ENCODE data around the gene TUBB1. TPM values are rescaled to one million over a fixed set of nuclear protein-coding genes. Genes with fewer than 3 reads are reported as not detected.

Gene TUBB1
- total RNA-seq, 2 donors from 2014 or later: 0.43 to 0.74 TPM

DNA sequence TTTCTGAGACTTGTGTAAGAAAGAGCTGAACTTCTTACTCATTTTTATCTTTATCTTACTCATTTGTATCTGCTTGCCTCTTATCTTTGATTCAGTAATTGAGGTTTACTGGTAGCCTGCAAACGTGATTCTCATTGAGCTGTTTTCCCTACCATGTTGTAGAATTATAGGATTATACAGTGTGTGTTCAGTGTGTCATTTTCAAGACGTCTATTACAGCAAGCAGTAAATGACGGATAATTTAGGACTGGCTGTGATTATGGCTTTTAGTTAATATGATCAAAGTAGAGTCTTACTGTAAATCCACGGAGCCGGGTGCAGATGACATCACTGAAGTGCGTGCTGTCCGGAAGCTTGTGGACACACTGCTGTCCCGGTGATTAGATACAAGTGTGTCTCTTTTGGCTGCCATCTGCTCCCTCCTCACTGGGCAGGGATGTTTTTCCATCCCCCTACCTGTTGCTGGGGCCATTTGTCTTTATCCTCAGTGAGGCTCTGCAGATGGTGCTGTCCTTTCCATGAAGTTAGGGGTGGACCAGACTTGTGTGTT lies 32.2 kb upstream of the TUBB1 start:
- peak; percentile 58 for DNase-seq (ENCODE audit: low spot score)
- intact Hi-C loops (cut with DNase I): loop anchor here in 1 of 2 donors (10.0 kb wide), 1 partner anchor 92 kb away; no protein-coding TSS in a partner anchor

DNA sequence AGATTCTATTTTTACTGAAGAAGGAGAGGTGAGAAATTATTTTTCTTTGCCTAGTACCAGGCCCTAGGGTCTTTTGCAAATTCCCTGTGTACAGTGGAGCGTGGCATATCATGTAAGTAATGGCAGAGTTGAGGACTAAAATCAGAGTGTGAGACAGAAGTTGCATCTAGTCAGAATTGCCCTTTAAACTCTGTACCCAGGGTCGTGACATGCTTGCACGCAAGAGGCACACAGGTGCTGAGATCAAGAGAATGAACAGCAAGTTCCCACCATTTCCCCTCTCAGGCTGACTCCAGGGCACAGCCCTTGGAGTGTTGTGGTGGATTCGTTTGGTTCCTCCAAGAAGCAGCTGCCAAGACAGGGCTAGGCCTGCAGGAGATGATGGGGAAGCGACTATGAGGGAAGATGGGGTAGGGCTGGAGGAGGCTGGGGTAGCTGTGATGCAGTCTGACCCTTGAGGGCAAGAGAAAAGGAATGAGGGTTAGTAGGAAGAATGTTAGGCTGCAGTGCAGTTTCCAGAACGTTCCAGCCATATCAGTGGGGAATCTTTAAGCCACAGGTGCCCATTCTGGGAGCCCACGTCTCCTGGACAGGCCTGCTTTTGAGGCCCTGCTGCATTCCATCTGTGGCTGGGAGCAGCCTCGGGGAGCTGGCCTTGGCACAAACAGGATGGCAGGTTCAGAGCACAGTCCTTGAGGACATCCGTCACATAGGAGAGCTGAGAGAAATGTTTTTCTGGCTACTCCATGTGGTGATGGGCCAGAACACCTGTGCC lies 31.3 kb upstream of the TUBB1 start:
- DNase-seq (ENCODE audit: low spot score): peak; percentile 51
- intact Hi-C loops (cut with DNase I): loop anchor here in 1 of 2 donors (10.0 kb wide), 1 partner anchor 93 kb away; no protein-coding TSS in a partner anchor

DNA sequence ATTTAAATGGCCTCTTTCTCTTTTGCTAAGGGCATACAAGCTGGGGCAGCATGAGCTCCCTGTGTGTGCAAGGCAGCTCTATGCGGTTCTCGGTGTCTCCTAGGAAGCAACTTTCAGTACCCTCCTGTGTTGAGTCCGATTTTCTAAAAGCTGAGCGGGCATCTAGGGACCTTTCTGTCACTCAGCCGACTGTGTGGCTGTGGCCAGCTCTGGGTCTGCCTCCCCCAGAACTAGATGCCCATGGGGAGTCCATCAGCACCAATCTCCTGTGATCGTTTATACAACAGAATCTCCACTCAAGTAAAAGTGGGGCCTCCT lies 30.7 kb upstream of the TUBB1 start:
- intact Hi-C loops (cut with DNase I): loop anchor here in 1 of 2 donors (10.0 kb wide), 1 partner anchor 94 kb away; no protein-coding TSS in a partner anchor
- no peak for DNase-seq (ENCODE audit: low spot score)

DNA sequence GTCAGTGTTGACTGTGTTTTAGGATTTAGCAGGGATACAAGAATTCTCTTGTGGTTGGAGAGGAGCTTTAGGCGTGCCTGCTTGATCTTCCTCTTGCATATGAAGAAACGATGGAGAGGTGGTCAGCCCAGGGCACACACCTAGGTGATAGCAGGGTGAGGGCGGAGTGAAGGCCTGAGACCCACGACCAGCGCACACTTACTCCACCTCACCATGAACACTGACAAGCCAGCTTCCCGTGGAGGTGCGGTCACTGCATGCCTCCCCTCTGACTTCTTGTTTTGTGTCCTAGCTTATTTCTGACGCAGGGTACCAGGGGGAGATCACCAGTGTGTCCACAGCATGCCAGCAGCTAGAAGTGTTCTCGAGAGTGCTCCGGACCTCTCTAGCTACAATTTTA lies 30.0 kb upstream of the TUBB1 start:
- intact Hi-C loops (cut with DNase I): loop anchor here in 1 of 2 donors (10.0 kb wide), 1 partner anchor 94 kb away; no protein-coding TSS in a partner anchor
- DNase-seq (ENCODE audit: low spot score): peak; percentile 52

DNA sequence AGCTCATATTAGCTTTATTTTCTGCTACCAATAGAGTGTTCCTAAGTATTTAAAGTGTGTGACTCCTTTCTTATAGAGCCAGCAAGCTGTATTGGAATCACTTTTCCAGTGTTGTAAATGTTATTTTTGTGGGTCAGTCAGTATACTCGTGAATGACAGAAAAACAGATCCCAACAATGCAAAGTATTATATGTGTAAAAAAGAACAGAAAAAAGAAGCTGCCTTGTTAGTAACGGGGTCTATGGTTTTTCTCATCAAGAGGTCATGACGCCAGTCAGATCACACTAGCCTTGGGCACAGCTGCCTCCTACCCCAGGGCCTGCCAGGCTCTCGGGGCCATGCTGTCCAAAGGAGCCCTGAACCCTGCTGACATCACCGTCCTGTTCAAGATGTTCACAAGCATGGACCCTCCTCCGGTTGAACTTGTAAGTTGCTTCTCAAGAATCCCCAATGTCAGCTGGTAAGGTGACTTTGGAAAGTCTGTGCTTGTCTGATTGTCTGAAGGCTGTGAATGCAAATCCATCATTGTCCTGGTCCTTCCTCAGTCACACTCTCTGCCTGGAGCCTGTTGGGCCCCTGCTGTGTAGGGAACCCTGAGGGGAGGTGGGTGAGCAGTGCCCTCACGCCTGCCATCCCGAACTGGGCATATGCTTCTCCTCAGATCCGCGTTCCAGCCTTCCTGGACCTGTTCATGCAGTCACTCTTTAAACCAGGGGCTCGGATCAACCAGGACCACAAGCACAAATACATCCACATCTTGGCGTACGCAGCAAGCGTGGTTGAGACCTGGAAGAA lies 28.4 kb upstream of the TUBB1 start:
- DNase-seq (ENCODE audit: low spot score): peak; percentile 43
- intact Hi-C loops (cut with DNase I): no loop called here

DNA sequence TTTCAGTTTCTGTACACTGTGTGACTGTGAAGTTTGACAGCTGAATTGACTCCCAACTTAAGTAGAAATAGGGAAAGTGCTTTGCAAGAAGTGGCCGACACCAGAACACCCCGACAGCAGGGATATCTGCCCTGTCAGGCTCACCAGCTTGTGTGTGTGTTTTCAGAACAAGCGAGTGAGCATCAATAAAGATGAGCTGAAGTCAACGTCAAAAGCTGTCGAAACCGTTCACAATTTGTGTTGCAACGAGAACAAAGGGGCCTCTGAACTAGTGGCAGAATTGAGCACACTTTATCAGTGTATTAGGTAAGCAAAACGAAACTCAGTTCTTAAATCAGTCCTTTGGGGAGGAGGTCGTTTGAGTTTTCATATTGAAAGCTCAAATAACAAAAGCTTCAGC lies 27.5 kb upstream of the TUBB1 start:
- intact Hi-C loops (cut with DNase I): no loop called here

DNA sequence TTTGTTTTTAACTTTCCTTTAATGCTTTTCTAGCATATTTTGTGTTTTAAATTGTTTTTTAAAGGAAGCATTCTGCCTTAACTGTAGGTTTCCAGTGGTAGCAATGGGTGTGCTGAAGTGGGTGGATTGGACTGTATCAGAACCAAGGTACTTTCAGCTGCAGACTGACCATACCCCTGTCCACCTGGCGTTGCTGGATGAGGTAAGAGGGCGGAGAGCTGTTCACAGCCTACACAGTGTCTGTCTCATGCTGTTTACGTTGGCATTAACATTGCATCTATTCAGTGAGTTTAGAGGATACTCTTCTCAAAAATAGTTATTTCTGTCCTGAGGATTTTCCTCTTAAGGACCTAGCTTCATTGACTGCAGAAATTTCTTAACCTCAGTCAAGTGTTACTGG lies 26.3 kb upstream of the TUBB1 start:
- intact Hi-C loops (cut with DNase I): no loop called here
- DNase-seq (ENCODE audit: low spot score): peak; percentile 6

More for the DNA sequence above, 27.5 kb upstream of the TUBB1 start:
- peak; percentile 38 for DNase-seq (ENCODE audit: low spot score)

DNA sequence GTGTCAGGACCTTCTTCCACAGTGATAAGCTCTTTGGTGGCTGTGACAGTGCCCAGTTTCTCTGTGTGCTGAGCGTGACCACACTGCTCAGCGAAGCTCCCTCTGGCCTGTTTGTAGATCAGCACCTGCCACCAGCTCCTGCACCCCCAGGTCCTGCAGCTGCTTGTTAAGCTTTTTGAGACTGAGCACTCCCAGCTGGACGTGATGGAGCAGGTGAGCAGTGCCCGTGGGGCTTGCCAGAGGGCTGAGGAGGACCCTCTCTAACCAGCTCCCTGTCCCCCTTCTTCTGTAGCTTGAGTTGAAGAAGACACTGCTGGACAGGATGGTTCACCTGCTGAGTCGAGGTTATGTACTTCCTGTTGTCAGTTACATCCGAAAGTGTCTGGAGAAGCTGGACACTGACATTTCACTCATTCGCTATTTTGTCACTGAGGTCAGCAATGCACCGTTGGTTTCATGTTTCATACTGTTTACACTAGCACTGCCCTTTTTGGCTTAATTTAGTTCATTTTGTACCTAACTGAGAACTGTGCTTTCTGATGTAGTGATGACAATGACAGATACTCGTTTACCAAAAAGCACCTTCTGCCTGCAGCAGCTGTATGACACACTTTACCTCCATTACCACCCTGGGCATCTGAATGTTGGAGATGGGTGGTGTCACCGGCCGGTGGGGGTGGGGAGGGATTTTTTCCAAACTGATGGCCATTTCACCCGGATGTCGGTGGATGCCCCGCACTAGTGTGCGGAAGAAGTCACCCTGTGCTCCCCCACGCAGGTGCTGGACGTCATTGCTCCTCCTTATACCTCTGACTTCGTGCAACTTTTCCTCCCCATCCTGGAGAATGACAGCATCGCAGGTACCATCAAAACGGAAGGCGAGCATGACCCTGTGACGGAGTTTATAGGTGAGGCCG lies 25.6 kb upstream of the TUBB1 start:
- intact Hi-C loops (cut with DNase I): no loop called here
- peak; percentile 12 for DNase-seq (ENCODE audit: low spot score)

DNA sequence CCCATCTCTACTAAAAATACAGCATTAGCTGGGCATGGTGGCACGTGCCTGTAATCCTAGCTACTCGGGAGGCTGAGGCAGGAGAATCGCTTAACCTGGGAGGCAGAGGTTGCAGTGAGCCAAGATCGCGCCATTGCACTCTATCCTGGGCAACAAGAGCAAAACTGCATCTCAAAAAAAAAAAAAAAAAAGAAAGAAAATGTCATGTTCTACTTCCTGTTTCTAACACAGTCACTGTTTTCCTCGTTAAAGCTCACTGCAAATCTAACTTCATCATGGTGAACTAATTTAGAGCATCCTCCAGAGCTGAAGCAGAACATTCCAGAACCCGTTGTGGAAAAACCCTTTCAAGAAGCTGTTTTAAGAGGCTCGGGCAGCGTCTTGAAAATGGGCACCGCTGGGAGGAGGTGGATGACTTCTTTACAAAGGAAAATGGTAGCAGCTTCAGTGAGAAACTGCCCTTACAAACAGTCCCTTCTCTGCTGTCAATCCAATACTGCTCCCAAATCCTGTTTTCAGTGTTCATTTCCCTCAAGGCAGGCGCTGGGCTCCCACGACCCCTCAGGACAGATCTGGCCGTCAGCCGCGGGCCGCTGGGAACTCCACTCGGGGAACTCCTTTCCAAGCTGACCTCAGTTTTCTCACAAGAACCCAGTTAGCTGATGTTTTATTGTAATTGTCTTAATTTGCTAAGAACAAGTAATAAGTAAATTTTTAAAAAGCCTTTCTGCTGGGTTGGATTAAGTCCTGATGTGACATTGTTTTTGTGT lies 24.7 kb upstream of the TUBB1 start:
- intact Hi-C loops (cut with DNase I): no loop called here
- DNase-seq (ENCODE audit: low spot score): peak; percentile 64

DNA sequence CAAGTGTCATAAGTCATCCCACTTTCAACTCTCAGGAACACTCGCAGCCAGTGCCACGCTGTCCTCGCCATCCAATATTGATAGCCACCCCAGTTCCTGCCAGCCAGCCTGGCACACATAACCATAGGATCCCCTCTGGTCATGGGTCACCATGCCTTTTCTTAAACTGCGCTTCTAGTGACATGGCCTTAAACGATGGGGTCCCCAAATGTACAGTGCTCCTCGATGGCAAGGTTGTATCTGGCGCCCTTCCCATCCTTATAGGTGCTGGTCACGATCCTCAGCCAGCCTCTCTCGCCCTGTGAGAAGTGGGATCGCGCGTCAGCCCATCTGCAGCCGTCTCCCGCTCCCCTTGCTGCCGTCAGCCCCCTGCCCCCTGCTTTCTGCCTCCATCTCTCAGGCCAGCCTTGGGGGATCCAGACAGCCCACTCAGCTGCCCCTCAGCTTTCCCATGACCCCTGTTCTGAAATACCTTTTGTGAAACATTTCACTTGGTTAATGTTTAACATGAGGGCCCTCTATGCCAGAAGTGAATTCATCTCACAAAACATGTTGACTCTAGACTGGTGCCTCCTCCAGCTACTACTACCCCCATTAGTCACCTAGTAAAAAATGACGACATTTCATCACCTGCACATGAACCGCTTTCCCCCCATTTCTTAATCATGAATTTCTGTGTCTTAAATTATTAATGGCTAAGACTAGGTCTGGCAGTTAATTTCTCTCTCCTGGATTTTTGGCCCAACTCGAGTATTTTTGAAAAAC lies 23.6 kb upstream of the TUBB1 start:
- DNase-seq (ENCODE audit: low spot score): peak; percentile 49
- intact Hi-C loops (cut with DNase I): no loop called here

DNA sequence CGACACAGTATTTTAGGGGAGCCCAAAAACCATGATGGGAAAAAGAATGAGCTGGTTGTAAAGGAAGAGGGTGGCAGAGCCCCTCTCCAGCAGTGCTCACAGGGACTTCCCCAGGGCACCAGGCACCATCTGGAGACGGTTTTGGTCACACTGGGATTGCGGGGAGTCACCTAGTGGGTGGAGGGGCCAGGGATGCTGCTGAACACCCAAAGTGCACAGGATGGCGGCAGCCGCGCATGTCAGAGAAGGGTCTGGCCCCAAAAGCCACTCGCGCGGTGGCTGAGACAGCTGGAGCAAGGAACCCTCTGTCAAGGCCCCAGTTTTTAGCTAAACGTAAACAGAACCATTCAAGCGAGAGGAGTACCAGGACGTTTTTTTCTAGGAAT lies 23.0 kb upstream of the TUBB1 start:
- intact Hi-C loops (cut with DNase I): no loop called here
- DNase-seq (ENCODE audit: low spot score): peak; percentile 11

DNA sequence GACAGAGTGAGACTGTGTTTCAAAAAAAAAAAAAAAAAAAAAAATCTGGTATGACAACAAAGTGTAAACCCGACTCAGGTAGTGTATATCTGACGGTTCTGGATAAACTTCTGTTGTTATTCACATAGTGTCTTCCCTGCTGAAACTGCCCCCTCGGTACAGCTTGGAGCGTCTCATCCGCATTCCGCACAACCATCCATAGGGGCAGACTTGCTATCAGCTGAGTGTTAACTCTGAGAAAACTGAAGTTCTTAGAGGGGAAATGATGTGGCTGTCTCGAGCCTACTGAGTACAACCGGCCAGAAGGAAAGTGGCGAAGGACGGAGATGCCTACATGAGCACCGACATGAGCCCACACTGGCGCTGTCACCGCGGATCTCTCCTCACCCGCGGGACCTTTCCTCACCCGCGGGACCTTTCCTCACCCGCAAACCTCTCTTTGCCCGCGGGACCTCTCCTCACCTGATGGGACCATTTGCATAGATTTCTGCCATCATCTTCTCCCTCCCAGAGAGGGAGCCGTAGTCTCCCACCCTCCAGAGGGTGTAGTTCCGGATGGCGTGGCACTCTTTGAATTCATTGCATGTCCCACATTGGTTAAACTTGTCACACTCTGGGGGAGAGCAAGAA lies 22.0 kb upstream of the TUBB1 start:
- intact Hi-C loops (cut with DNase I): no loop called here
- peak; percentile 35 for DNase-seq (ENCODE audit: low spot score)

DNA sequence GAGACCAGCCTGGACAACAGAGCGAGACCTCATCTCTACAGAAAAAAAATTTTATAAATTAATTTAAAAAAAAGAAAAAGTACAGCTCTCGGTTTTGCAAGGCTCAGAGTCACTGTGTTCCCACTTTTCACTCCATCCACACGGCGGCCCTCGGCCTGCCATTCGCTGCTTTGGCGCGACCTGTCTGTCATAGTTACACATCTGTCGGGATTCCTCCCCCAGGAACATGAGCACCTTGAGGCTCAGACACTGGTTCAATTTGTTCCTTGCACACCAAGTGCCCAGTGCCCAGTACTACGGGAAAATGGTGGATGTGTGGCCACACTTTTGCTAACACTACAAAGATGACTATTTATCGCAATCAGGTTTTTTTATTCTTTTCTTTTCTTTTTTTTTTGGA lies 20.6 kb upstream of the TUBB1 start:
- DNase-seq (ENCODE audit: low spot score): peak; percentile 20
- intact Hi-C loops (cut with DNase I): no loop called here

DNA sequence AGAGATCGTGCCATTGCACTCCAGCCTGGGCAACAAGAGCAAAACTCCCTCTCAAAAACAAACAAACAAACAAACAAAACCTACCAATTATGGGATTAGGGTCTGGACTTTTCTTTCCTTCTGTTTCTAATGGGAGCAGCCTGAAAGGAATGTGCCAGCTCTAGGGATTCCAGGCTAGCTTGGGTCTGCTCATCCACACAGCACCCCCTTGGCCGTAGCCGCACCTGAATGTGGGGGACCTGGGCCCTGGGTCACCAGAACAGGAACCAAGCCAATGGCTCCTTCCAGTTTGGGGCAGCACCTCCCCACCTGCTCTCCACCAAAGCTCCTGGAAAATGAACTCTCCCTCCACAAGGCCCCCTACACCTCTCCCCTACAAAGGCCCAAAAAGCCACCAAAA lies 18.9 kb upstream of the TUBB1 start:
- DNase-seq (ENCODE audit: low spot score): peak; percentile 35
- intact Hi-C loops (cut with DNase I): no loop called here

DNA sequence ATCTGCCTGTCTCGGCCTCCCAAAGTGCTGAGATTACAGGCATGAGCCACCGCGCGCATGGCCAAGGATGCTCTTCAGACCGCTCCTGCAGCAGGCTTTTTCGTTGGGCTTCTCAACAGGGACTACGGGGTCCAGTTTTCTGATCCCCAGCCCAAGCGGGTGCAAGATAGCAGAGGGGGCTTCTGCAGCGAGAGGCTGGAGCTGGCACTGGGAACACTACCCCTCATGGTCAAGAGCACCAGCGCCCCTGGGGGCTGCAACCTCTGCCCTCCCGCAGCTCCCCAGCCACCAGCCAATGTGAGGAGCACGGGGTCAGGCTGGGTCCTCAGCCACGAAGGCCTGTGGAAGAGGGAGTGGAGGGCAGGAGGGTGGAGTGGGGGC lies 18.2 kb upstream of the TUBB1 start:
- intact Hi-C loops (cut with DNase I): no loop called here

DNA sequence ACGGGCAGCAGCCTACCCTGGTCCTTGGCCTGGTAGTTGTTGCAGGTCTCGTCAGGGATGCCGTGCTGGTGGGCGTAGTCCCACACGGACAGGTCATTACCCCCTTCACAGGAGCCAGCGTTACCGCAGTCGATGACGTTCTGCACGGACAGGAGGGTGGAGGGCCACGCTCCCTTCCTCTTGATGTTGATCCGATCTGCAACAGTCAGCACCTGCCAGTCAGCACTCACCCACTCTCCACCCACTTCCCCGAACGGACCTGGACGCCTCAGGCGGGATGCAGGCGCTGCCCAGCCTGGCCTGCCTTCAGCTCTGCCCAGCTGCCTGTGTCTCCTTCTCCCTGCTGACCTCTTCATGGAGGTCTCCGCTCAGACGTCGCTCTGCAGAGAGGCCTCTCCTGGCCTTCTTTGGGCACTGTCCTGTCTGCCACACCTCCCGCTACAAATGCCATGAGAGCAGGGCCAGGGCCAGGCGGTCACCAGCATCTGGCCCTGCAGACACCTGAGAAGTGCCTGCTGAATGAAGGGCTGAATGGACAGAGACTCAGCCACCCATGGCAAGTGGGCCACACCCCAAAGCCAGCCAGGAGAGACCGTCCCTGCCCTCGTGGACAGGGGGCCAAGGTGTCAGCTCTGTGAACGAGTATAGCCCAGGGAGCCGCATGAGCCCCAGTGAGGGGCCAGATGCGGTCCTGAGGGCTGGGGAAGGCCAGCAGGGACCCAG lies 17.6 kb upstream of the TUBB1 start:
- intact Hi-C loops (cut with DNase I): no loop called here
- DNase-seq (ENCODE audit: low spot score): peak; percentile 78

More for the DNA sequence above, 18.2 kb upstream of the TUBB1 start:
- no peak for DNase-seq (ENCODE audit: low spot score)

DNA sequence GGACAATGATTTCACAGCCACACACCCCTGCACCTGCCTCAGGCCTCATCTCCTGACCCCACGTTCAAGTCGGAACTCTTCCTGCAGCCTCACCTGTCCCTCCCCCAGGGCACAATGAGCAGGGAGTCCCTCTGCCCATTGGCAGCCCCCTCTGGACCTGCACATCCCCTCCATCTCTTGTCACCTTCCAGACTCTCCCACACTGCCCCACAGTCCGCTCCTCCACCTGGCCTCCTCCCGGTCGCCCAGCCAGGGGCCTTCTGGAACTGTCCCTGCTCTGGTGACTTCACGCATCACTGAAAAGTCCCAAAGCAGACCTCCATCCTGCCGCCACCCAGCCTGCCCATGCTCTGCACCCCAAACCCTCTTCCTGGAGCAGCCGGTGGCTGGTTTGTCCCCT lies 16.8 kb upstream of the TUBB1 start:
- intact Hi-C loops (cut with DNase I): no loop called here
- no peak for DNase-seq (ENCODE audit: low spot score)
